ENCODE data around the gene USH2A.

- TF ChIP-seq, protein P1, sequence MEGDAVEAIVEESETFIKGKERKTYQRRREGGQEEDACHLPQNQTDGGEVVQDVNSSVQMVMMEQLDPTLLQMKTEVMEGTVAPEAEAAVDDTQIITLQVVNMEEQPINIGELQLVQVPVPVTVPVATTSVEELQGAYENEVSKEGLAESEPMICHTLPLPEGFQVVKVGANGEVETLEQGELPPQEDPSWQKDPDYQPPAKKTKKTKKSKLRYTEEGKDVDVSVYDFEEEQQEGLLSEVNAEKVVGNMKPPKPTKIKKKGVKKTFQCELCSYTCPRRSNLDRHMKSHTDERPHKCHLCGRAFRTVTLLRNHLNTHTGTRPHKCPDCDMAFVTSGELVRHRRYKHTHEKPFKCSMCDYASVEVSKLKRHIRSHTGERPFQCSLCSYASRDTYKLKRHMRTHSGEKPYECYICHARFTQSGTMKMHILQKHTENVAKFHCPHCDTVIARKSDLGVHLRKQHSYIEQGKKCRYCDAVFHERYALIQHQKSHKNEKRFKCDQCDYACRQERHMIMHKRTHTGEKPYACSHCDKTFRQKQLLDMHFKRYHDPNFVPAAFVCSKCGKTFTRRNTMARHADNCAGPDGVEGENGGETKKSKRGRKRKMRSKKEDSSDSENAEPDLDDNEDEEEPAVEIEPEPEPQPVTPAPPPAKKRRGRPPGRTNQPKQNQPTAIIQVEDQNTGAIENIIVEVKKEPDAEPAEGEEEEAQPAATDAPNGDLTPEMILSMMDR (IDR thresholded peaks at IDR 0.05) = no peak
- no peak for TF ChIP-seq POLR2A (IDR thresholded peaks at IDR 0.05)
- no peak for TF ChIP-seq POLR2AphosphoS5 (IDR thresholded peaks at IDR 0.05)
Observed at GRCh38 chr1:215673943-215674342, 749.3 kb downstream of the USH2A start.

Data from prostate gland (tissue), 2 donors.